Prostate gland (tissue), 2 donors: ENCODE measurements around the gene CENPP.

ENCODE experiments used
- CTCF ChIP-seq, 4 experiments: fragments of 200-600 bp in 2 of 4; fragments of 450-650 bp in 2 of 4; sonication (generic) in 2 of 4; IDR thresholded peaks; 1 replicate in 3 of 4; 2 replicates in 1 of 4; pipeline ENCODE4 v1.5.1; 2016 to 2019; ENCODE audit warnings: antibody characterized with exemption in 4 of 4, mild to moderate bottlenecking in 2 of 4, moderate library complexity in 2 of 4
- POLR2A ChIP-seq: fragments of 450-650 bp; IDR thresholded peaks from one replicate; pipeline ENCODE4 v1.6.1; 2016; ENCODE audit warnings: antibody characterized with exemption, mild to moderate bottlenecking
- POLR2AphosphoS5 ChIP-seq: sonication (generic); formaldehyde crosslinking; IDR thresholded peaks from one replicate; pipeline ENCODE4 v1.6.1; 2017; ENCODE audit warnings: antibody characterized with exemption

- TF ChIP-seq CTCF (IDR thresholded peaks at IDR 0.05) (no peak), POLR2A (no peak), POLR2AphosphoS5 (no peak)
These were observed 289.2 kb downstream of the CENPP start for GRCh38 chr9:92614763-92615461.
